ENCODE measurements around the gene TINAGL1. TPM values are rescaled to one million over a fixed set of nuclear protein-coding genes. Genes with fewer than 3 reads are reported as not detected.

TINAGL1 gene
- polyA plus RNA-seq, 1 donor from 2014 or later: not detected

GRCh38 chr1:31574749-31575368 is 1.5 kb upstream of the TINAGL1 start:
- H3K4me3 Mint-ChIP-seq: peak overlapping the region in 1 of 4 donors; percentile 16
- no peaks in the 10 kb centered on the region for H3K9me3 Mint-ChIP-seq
- peaks cover 10% of the 10 kb centered on the region for H3K27me3 Mint-ChIP-seq
- peaks cover 0 to 3% (median 0%) of the 10 kb centered on the region in 3 donors for H3K4me1 Mint-ChIP-seq
- H3K36me3 Mint-ChIP-seq: no peaks in the 10 kb centered on the region
- H3K27ac Mint-ChIP-seq: no peak overlapping the region

- Mint-ChIP-seq H3K9me3 (no peaks in the 10 kb centered on the region), H3K27ac (no peak overlapping the region), H3K27me3 (peaks cover 10% of the 10 kb centered on the region), H3K4me1 (peaks cover 0 to 3% (median 0%) of the 10 kb centered on the region in 3 donors), H3K36me3 (no peaks in the 10 kb centered on the region), H3K4me3 (no peak overlapping the region)
Observed at GRCh38 chr1:31575369-31576140, 760 bp upstream of the TINAGL1 start.

GRCh38 chr1:31576743-31577455 is 584 bp downstream of the TINAGL1 start:
- H3K9me3 Mint-ChIP-seq: no peaks in the 10 kb centered on the region
- peaks cover 8% of the 10 kb centered on the region for H3K27me3 Mint-ChIP-seq
- H3K36me3 Mint-ChIP-seq: no peaks in the 10 kb centered on the region
- no peak overlapping the region for H3K27ac Mint-ChIP-seq
- H3K4me3 Mint-ChIP-seq: no peak overlapping the region
- H3K4me1 Mint-ChIP-seq: peaks cover 0 to 1% (median 0%) of the 10 kb centered on the region in 3 donors

GRCh38 chr1:31577515-31578192 is 1.3 kb downstream of the TINAGL1 start:
- H3K4me1 Mint-ChIP-seq: no peaks in the 10 kb centered on the region
- H3K36me3 Mint-ChIP-seq: no peaks in the 10 kb centered on the region
- peaks cover 7% of the 10 kb centered on the region for H3K27me3 Mint-ChIP-seq
- no peaks in the 10 kb centered on the region for H3K9me3 Mint-ChIP-seq
- no peak overlapping the region for H3K27ac Mint-ChIP-seq
- H3K4me3 Mint-ChIP-seq: no peak overlapping the region

- Mint-ChIP-seq H3K27me3 (peaks cover 5% of the 10 kb centered on the region), H3K4me3 (no peak overlapping the region), H3K4me1 (no peaks in the 10 kb centered on the region), H3K36me3 (no peaks in the 10 kb centered on the region), H3K27ac (no peak overlapping the region), H3K9me3 (no peaks in the 10 kb centered on the region)
Observed at GRCh38 chr1:31579374-31579773, 3.1 kb downstream of the TINAGL1 start.

- Mint-ChIP-seq H3K36me3 (no peaks in the 10 kb centered on the region), H3K4me3 (no peak overlapping the region), H3K27ac (no peak overlapping the region), H3K4me1 (no peaks in the 10 kb centered on the region), H3K9me3 (no peaks in the 10 kb centered on the region), H3K27me3 (peaks cover 5% of the 10 kb centered on the region)
Observed at GRCh38 chr1:31580513-31580870, 4.2 kb downstream of the TINAGL1 start.

GRCh38 chr1:31580891-31581603 is 4.7 kb downstream of the TINAGL1 start:
- Mint-ChIP-seq H3K36me3 (no peaks in the 10 kb centered on the region), H3K9me3 (no peaks in the 10 kb centered on the region), H3K27me3 (peaks cover 4% of the 10 kb centered on the region), H3K4me1 (no peaks in the 10 kb centered on the region), H3K4me3 (no peak overlapping the region), H3K27ac (no peak overlapping the region)

GRCh38 chr1:31581821-31582810 is 5.8 kb downstream of the TINAGL1 start:
- Mint-ChIP-seq H3K27ac (no peak overlapping the region), H3K4me3 (no peak overlapping the region), H3K27me3 (no peaks in the 10 kb centered on the region), H3K36me3 (no peaks in the 10 kb centered on the region), H3K4me1 (no peaks in the 10 kb centered on the region), H3K9me3 (no peaks in the 10 kb centered on the region)

GRCh38 chr1:31583082-31583994 is 7.0 kb downstream of the TINAGL1 start:
- no peaks in the 10 kb centered on the region for H3K36me3 Mint-ChIP-seq
- H3K9me3 Mint-ChIP-seq: no peaks in the 10 kb centered on the region
- no peak overlapping the region for H3K27ac Mint-ChIP-seq
- H3K4me3 Mint-ChIP-seq: peak overlapping the region in 1 of 4 donors; percentile 39
- peaks cover 8% of the 10 kb centered on the region for H3K27me3 Mint-ChIP-seq
- no peaks in the 10 kb centered on the region for H3K4me1 Mint-ChIP-seq

- peak overlapping the region in 1 of 4 donors; percentile 60 for H3K4me3 Mint-ChIP-seq
- no peak overlapping the region for H3K27ac Mint-ChIP-seq
- no peaks in the 10 kb centered on the region for H3K9me3 Mint-ChIP-seq
- H3K27me3 Mint-ChIP-seq: peaks cover 10% of the 10 kb centered on the region
- peaks cover 0 to 2% (median 1%) of the 10 kb centered on the region in 3 donors for H3K4me1 Mint-ChIP-seq
- H3K36me3 Mint-ChIP-seq: no peaks in the 10 kb centered on the region
Observed at GRCh38 chr1:31583995-31584868, 7.9 kb downstream of the TINAGL1 start.

GRCh38 chr1:31584869-31585735 is 8.8 kb downstream of the TINAGL1 start:
- H3K4me1 Mint-ChIP-seq: peaks cover 0 to 2% (median 2%) of the 10 kb centered on the region in 3 donors
- H3K27me3 Mint-ChIP-seq: peaks cover 16% of the 10 kb centered on the region
- no peak overlapping the region for H3K27ac Mint-ChIP-seq
- no peaks in the 10 kb centered on the region for H3K36me3 Mint-ChIP-seq
- H3K4me3 Mint-ChIP-seq: no peak overlapping the region
- H3K9me3 Mint-ChIP-seq: no peaks in the 10 kb centered on the region
